GM19452 (cell line): ENCODE measurements around the gene ITPRID2.
"Not testable (repeated sequence)": the region's sequence is repeated elsewhere in the genome, so short reads cannot be mapped to it uniquely, and the experiment has no call there.

ENCODE experiments used
- ATAC-seq: cut with Tn5 transposase; IDR thresholded peaks from one replicate; pipeline ENCODE4 v1.9.1; 2021; ENCODE audit not compliant: unreplicated experiment

Gene ITPRID2

DNA sequence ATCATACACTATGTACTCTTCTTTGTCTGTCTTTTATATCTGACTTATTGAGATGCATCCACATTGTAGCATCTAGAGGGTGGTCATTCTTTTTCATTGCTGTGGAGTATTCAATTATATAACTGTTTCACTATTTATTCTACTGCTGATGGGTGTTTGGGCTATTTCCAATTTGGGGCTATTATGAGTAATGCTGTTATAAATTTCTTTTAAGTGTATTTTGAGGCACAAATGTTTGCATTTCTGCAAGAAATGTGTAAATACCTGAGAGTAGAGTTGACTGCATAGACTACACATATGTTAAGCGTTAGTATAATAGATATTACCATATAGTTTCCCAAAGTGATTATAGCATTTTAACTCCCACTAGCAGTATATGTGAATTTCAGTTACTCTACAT, 67.2 kb downstream of the ITPRID2 start:
- ATAC-seq: no peak

DNA sequence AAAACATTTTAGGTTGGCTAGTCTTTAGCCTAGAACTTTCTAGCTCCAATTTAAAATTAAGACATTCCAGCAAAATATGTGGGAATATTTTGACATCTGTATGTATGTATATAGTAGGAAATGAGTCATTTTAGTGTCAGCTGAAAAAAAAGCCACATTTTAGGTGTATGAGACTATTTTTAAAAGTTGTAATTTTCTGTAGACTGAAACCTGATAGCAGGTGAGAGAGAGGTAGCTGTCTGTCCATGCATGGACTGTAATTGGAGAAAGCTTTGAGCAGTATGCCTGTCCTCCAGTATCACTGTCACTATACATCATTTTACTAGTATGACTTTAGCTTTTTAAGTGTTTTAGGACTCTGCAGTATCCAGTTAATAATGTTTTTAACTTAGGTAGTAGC, 68.0 kb downstream of the ITPRID2 start:
- ATAC-seq: no peak

DNA sequence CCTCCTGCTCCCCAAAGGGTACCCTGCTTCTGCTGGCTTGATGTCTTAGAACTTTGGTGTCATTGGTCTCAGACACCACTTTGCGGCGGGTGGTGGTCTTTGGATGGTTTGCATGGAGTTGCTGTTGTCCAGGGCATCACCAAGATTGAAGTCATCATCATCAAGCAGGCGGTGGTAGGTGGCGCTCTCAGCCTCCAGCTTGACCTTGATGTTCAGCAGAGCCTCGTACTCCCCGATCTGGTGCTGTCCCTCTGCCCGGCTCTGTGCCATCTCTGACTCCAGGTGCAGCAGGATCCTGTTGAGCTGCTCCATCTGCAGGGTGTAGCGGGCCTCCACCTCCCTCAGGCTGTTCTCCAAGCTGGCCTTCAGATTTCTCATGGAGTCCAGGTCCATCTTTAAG, 69.6 kb downstream of the ITPRID2 start:
- not testable (repeated sequence) for ATAC-seq

DNA sequence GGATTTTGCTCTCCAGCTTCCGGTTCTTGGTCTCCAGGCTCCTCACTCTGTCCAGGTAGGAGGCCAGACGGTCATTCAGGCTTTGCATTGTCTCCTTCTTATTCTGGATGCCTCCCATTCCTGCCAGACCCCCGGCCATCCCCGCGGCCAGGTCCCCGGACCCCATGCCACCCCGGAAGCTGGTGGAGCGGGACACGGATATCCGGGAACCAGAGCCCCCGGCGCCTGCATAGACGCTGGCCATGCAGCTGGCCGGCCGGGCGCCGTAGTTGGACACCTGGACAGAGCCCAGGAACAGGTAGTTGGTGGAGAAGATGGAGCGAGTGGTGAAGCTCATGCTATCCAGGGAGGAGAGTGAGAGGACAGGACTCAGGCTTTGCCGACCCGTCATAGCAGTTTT, 70.6 kb downstream of the ITPRID2 start:
- no peak for ATAC-seq

DNA sequence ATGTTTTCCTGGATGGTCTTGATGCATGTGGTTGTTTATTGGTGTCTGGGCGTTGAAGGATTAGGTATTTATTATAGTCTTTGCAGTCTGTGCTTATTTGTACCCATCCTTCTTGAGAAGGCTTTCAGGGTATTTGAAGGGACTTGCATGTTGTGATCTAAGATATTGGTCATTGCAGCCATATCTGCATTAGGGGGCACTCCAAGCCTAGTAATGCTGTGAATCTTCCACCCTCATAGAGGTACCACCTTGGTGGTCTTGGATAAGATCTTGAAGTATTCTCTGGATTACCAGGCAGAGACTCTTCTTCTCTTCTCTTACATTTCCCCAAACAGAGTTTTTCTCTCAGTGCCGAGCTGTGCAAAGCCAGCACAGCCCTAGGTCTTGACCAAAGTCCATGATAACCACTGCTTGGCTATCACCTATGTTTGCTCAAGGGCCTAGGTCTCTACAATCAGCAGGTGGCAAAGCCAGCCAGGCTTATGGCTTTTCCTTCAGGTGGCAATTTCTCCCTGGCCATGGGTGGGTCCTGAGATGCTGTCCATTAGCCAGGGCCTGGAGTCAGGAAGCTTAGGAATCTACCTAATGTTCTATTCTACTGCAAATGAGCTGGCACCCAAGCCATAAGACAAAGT, 78.7 kb downstream of the ITPRID2 start:
- no peak for ATAC-seq

DNA sequence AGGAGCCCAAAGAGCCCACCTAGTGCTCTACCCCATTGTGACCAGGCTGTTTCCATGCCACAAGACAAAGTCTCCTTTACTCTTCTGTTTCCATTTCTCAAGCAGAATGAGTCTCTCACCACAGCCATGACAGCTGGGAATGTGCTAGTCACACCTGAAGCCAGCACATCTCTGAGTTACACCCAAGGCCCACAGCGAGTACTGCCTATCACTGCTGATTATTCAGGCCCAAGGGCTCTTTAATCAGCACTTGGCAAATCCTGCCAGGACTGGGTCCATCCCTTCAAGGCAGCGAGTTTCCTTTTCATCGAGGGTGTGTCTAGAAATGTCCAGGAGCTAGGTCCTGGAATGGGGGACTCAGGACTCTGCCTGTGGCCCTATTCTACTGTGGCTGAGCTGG, 79.5 kb downstream of the ITPRID2 start:
- no peak for ATAC-seq

DNA sequence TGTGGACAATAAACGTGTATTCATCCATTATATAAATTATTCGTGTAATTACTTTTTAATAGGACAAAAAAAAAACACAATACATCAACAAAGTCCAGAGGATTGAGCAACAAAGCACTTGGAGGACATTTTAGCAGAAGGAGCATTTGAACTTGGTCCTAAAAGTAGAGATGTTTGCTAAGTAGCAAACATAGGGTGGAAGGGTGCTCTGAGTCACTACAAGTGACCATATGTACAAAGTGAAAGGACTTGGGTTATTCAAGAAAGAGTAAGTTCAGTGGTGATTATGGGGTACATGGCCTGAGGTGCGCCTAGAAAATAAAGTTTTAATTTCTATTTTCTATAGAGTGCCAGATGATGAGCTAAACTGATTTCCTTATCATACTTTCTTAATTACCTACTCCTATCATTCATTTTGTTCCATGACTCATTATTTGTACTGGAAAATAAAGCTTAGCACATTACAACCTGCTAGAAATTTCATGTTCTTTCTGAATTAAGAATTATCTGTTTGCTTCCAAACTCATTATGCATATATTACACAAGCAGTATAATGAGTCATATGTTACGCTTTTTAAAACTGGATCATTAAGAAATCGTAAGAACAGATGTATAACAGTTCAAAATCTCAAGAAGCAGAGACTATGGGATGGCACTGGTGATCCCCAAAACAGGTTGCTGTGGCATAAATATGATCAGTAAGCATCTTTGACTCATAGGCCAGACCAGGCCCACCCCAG, 81.1 kb downstream of the ITPRID2 start:
- ATAC-seq: no peak

DNA sequence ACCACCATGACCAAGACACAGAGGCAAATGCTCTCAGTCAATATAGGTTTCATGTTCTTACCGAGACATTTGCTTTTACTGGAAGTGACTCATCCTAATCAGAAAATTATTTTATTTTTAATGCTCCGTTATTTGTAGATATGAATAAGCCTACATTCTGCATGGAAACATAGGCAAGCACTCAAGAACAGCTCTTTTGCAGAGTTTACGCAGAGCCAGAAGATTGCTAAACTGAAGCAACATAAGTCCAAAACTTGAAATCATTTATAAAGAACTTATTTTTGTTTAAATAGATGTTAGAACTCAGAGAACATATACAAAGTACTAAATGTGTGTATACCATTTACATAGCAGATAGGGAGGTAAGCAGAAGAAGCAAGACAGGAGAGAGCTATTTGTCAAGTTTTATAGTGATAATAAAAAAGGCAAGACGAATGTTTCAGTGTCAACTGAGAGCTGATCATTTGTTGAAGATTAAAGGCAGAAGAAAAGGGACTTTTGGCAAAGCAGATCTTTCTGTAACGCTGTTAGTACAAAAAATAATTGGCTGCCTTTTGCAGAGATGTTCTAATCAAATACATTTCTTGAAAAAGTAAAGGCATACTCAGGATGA, 81.7 kb downstream of the ITPRID2 start:
- ATAC-seq: no peak

DNA sequence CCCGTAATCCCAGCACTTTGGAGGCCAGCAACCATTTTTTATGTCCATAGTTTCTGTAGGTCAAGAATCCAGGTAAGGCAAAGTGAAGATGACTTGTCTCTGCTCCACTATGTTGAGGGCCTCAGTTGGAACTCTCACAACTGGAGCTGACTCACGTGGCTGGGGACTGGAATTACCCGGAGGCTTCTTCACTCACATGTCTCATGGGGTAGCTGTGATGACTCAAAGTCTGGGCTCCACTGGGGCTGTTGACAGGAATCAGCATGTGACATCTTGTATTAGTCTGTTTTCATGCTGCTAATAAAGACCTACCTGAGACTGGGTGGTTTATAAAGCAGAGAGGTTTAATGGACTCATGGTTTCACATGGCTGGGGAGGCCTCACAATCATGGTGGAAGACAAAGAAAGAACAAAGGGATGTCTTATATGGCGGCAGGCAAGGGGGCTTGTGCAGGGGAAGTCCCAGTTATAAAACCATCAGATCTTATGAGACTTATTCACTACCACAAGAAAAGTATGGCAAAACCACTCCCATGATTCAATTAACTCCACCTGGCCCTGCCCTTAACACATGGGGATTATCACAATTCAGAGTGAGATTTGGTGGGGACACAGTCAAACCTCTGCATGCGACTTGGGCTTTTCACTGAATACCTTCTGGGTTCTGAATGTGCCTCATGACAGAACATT, 86.3 kb downstream of the ITPRID2 start:
- ATAC-seq: peak; percentile 71

DNA sequence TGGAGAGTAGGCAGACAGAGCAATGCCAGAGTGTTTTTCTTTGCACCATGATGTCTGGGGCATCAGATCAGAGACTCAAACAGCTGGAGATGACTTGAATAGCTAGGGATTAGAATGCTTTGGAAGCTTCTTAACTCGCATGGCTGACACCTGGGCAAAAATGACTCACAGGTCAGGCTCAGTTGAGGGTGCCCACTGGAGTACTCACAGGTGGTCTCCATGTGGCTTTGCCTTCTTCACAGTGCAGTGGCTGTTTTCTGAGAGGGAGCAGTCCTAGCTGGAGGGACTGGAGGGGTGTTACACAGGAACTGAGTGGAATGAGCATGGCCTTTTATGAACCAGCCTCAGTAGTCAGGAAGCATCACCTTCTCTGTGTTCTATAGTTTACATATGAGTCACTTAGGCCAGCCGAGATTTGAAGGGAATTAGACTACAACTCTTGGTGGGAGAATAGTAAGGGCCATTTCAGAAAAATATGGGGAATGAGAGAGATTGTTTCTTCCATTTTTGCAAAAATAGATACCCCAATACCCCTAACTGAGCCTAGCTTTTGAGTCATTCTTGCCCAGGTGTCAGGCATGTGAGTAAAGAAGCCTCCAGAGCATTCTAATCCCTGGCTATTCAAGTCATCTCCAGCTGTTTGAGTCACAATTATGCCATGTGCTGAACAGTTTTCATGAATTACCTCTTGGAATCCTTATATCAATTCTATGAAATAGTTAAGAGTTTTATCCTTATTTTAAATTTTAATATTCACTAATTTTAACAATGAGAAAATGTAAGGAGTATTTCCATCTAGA, 87.0 kb downstream of the ITPRID2 start:
- ATAC-seq: no peak
